Esophagus muscularis mucosa (tissue), 4 donors: Measurements from ENCODE around the gene NRSN1. TPM values are rescaled to one million over a fixed set of nuclear protein-coding genes. Genes with fewer than 3 reads are reported as not detected.

Experiments used
- DNase-seq: peaks from one replicate; pipeline ENCODE4 v3.0.0-alpha.2; 2017; ENCODE audit errors: extremely low spot score
- H3K27ac ChIP-seq, 4 donors: fragments of 200-600 bp; sonication (generic); replicated peaks in 1 of 4; 1 replicate in 3 of 4; 2 replicates in 1 of 4; pipeline ENCODE4 v1.5.1; 2016 to 2019; ENCODE audit warnings: mild to moderate bottlenecking in 1 of 4
- H3K27me3 ChIP-seq, 4 donors: fragments of 200-600 bp; sonication (generic); one replicate each; pipeline versions ENCODE4 v1.5.1 to v1.6.0; 2016 to 2019
- H3K36me3 ChIP-seq, 4 donors: fragments of 200-600 bp; sonication (generic); one replicate each; pipeline ENCODE4 v1.5.1; 2016 to 2019
- H3K4me1 ChIP-seq, 4 donors: fragments of 200-600 bp; sonication (generic); one replicate each; pipeline ENCODE4 v1.5.1; 2016 to 2019
- H3K4me3 ChIP-seq, 4 donors: fragments of 200-600 bp; sonication (generic); 1 replicate in 2 of 4; 2 replicates in 2 of 4; pipeline ENCODE4 v1.5.1; 2016 to 2019; ENCODE audit warnings: mild to moderate bottlenecking in 4 of 4, moderate library complexity in 1 of 4
- H3K9me3 ChIP-seq, 4 donors: fragments of 200-600 bp; sonication (generic); 1 replicate in 3 of 4; 2 replicates in 1 of 4; pipeline ENCODE4 v1.5.1; 2016 to 2019
- CTCF ChIP-seq, 3 experiments: fragments of 200-600 bp in 2 of 3; fragments of 450-650 bp in 1 of 3; sonication (generic) in 2 of 3; IDR thresholded peaks; one replicate each; pipeline ENCODE4 v1.5.1; 2017 to 2019; ENCODE audit warnings: antibody characterized with exemption in 3 of 3, mild to moderate bottlenecking in 2 of 3, moderate library complexity in 1 of 3
- EP300 ChIP-seq: sonication (generic); formaldehyde crosslinking; IDR thresholded peaks from one replicate; pipeline ENCODE4 v1.6.1; 2017; ENCODE audit warnings: antibody characterized with exemption
- POLR2A ChIP-seq: fragments of 450-650 bp; IDR thresholded peaks from one replicate; pipeline ENCODE4 v1.6.1; 2017; ENCODE audit warnings: antibody characterized with exemption, moderate library complexity, mild to moderate bottlenecking, low read depth
- POLR2AphosphoS5 ChIP-seq, 2 donors: sonication (generic); formaldehyde crosslinking; IDR thresholded peaks; one replicate each; pipeline ENCODE4 v1.6.1; 2017; ENCODE audit warnings: antibody characterized with exemption in 2 of 2
- WGBS: methylation state at CpG from one replicate; pipeline ENCODE4 v1.1.5; 2018; 5-methylcytosine and 5-hydroxymethylcytosine counted together
- intact Hi-C: fragments of 100-400 bp; cut with DNase I; formaldehyde crosslinking; loops from one replicate; pipeline ENCODE4 v1.15.1; 2023
- total RNA-seq, 4 donors: library from RNA; depleted of rRNA; stranded (reverse); fragments of >200 nt; gene quantifications; one replicate each; pipeline versions ENCODE4 v1.1.0 to v1.2.1, GENCODE V29; 2016

NRSN1 gene
- total RNA-seq, 4 donors from 2014 or later, result 0.11 to 1.2 (median 0.54) TPM

- TF ChIP-seq EP300 (no peak), POLR2A (no peak), CTCF (IDR thresholded peaks at IDR 0.05) (no peak), POLR2AphosphoS5 (IDR thresholded peaks at IDR 0.05) (no peak)
- intact Hi-C loops, result no loop called here
- H3K4me1 ChIP-seq, result no peaks in the 10 kb centered on the region
- 92% methylated on average over 3 of the region's 3 CpGs for WGBS
- no peak overlapping the region for H3K4me3 ChIP-seq
- no peaks in the 10 kb centered on the region for H3K9me3 ChIP-seq
- no peak overlapping the region for H3K27ac ChIP-seq
- DNase-seq, result no peak
- H3K36me3 ChIP-seq, result no peaks in the 10 kb centered on the region
- H3K27me3 ChIP-seq, result no peaks in the 10 kb centered on the region
Observed at GRCh38 chr6:24146871-24147270, 20.9 kb downstream of the NRSN1 start.

GRCh38 chr6:24147511-24148153, 21.6 kb downstream of the NRSN1 start:
- TF ChIP-seq POLR2A (no peak), POLR2AphosphoS5 (IDR thresholded peaks at IDR 0.05) (no peak), EP300 (no peak), CTCF (IDR thresholded peaks at IDR 0.05) (no peak)
- H3K36me3 ChIP-seq, result no peaks in the 10 kb centered on the region
- no peak overlapping the region for H3K27ac ChIP-seq
- H3K4me3 ChIP-seq, result no peak overlapping the region
- no peak for DNase-seq
- no peaks in the 10 kb centered on the region for H3K4me1 ChIP-seq
- intact Hi-C loops, result no loop called here
- H3K27me3 ChIP-seq, result no peaks in the 10 kb centered on the region
- whole genome bisulfite sequencing, result 35% methylated on average over 8 of the region's 8 CpGs
- H3K9me3 ChIP-seq, result no peaks in the 10 kb centered on the region

GRCh38 chr6:24148154-24148570, 22.1 kb downstream of the NRSN1 start:
- H3K27ac ChIP-seq, result no peak overlapping the region
- DNase-seq, result no peak
- TF ChIP-seq EP300 (no peak), POLR2A (no peak), CTCF (IDR thresholded peaks at IDR 0.05) (no peak), POLR2AphosphoS5 (IDR thresholded peaks at IDR 0.05) (no peak)
- H3K27me3 ChIP-seq, result no peaks in the 10 kb centered on the region
- H3K4me3 ChIP-seq, result no peak overlapping the region
- WGBS, result 83% methylated on average over 3 of the region's 3 CpGs
- no peaks in the 10 kb centered on the region for H3K9me3 ChIP-seq
- no peaks in the 10 kb centered on the region for H3K36me3 ChIP-seq
- intact Hi-C loops, result no loop called here
- no peaks in the 10 kb centered on the region for H3K4me1 ChIP-seq

- H3K4me3 ChIP-seq, result no peak overlapping the region
- no peaks in the 10 kb centered on the region for H3K9me3 ChIP-seq
- no peaks in the 10 kb centered on the region for H3K36me3 ChIP-seq
- no peaks in the 10 kb centered on the region for H3K4me1 ChIP-seq
- intact Hi-C loops, result no loop called here
- TF ChIP-seq EP300 (no peak), CTCF (IDR thresholded peaks at IDR 0.05) (no peak), POLR2A (no peak), POLR2AphosphoS5 (IDR thresholded peaks at IDR 0.05) (no peak)
- no peaks in the 10 kb centered on the region for H3K27me3 ChIP-seq
- no peak overlapping the region for H3K27ac ChIP-seq
- DNase-seq, result no peak
Observed at GRCh38 chr6:24148684-24149083, 22.7 kb downstream of the NRSN1 start.

- intact Hi-C loops, result no loop called here
- H3K36me3 ChIP-seq, result no peaks in the 10 kb centered on the region
- no peaks in the 10 kb centered on the region for H3K4me1 ChIP-seq
- H3K27ac ChIP-seq, result no peak overlapping the region
- H3K9me3 ChIP-seq, result no peaks in the 10 kb centered on the region
- H3K27me3 ChIP-seq, result no peaks in the 10 kb centered on the region
- TF ChIP-seq EP300, result no peak
- TF ChIP-seq POLR2AphosphoS5 (IDR thresholded peaks at IDR 0.05), result no peak
- TF ChIP-seq POLR2A, result no peak
- TF ChIP-seq CTCF (IDR thresholded peaks at IDR 0.05), result no peak
- no peak overlapping the region for H3K4me3 ChIP-seq
- DNase-seq, result no peak
Observed at GRCh38 chr6:24149296-24149695, 23.3 kb downstream of the NRSN1 start.
